ENCODE results near the gene ADRB2. TPM values are rescaled to one million over a fixed set of nuclear protein-coding genes. Genes with fewer than 3 reads are reported as not detected.

The ADRB2 gene
- total RNA-seq, 1 experiment from 2014 or later = 0.26 TPM

- Histone ChIP-seq H3T11ph (ENCODE audit: low read length) (no peak overlapping the region), H3K23ac (ENCODE audit: insufficient read length, low read depth, low read length) (no peak overlapping the region), H3K14ac (ENCODE audit: insufficient read depth, low read length) (no peak overlapping the region; the same call in 1 of the 2 replicates), H4K91ac (ENCODE audit: insufficient read length, low read depth, low read length) (no peak overlapping the region), H3K23me2 (ENCODE audit: insufficient read length, low read depth, low read length, poor library complexity, severe bottlenecking) (no peaks in the 10 kb centered on the region), H3K9me3 (ENCODE audit: control insufficient read depth, low read depth, low read length) (no peaks in the 10 kb centered on the region), H3K79me2 (ENCODE audit: insufficient read depth, low read length) (no peaks in the 10 kb centered on the region), H2BK15ac (ENCODE audit: low read depth, low read length) (no peak overlapping the region), H2BK5ac (ENCODE audit: insufficient read length, low read length) (no peak overlapping the region), H3K18ac (ENCODE audit: insufficient read length, low read depth, low read length) (no peak overlapping the region), H3K79me1 (ENCODE audit: insufficient read depth, low read depth, low read length, poor library complexity, severe bottlenecking) (no peaks in the 10 kb centered on the region), H3K27ac (ENCODE audit: insufficient read length, low read depth, low read length) (no peak overlapping the region), H4K20me1 (ENCODE audit: control insufficient read depth, insufficient read depth, insufficient read length) (no peaks in the 10 kb centered on the region), H3K4ac (ENCODE audit: low read depth, low read length) (no peak overlapping the region), H3K56ac (ENCODE audit: insufficient read length, low read depth, low read length) (no peak overlapping the region), H4K8ac (replicated peaks; ENCODE audit: insufficient read length, low read depth, low read length) (no peak overlapping the region), H3K9ac (ENCODE audit: extremely low read depth, insufficient read length, low read length) (no peak overlapping the region), H3K27me3 (ENCODE audit: insufficient read depth, low read length) (no peaks in the 10 kb centered on the region), H2BK120ac (ENCODE audit: low read depth, low read length, poor library complexity, severe bottlenecking) (no peak overlapping the region), H2BK20ac (ENCODE audit: low read depth, low read length, poor library complexity, severe bottlenecking) (no peak overlapping the region), H2AK5ac (ENCODE audit: insufficient read length, low read length) (no peak overlapping the region), H4K5ac (ENCODE audit: insufficient read length, low read depth, low read length) (no peak overlapping the region), H3K4me1 (ENCODE audit: insufficient read depth, low read length) (no peaks in the 10 kb centered on the region), H2BK12ac (ENCODE audit: insufficient read length, low read depth, low read length) (no peak overlapping the region), H2AFZ (ENCODE audit: low read length) (no peak overlapping the region), H3K4me2 (ENCODE audit: insufficient read depth, insufficient read length, low read length) (no peak overlapping the region)
- WGBS (ENCODE audit: extremely low coverage, insufficient read length, low lambda C conversion rate) = no CpG with 5 or more reads among the region's 1 CpG
- Mint-ChIP-seq H3K4me3 (no peak overlapping the region), H3K27ac (no peak overlapping the region), H3K9me3 (no peaks in the 10 kb centered on the region; a peak in 1 of 5 replicates), H3K27me3 (ENCODE audit: low read depth) (no peaks in the 10 kb centered on the region), H3K4me1 (no peaks in the 10 kb centered on the region), H3K36me3 (ENCODE audit: insufficient read depth in 1 of 3, low read depth in 3 of 3) (no peaks in the 10 kb centered on the region)
- DNase-seq = no peak
- TF ChIP-seq, protein P1, sequence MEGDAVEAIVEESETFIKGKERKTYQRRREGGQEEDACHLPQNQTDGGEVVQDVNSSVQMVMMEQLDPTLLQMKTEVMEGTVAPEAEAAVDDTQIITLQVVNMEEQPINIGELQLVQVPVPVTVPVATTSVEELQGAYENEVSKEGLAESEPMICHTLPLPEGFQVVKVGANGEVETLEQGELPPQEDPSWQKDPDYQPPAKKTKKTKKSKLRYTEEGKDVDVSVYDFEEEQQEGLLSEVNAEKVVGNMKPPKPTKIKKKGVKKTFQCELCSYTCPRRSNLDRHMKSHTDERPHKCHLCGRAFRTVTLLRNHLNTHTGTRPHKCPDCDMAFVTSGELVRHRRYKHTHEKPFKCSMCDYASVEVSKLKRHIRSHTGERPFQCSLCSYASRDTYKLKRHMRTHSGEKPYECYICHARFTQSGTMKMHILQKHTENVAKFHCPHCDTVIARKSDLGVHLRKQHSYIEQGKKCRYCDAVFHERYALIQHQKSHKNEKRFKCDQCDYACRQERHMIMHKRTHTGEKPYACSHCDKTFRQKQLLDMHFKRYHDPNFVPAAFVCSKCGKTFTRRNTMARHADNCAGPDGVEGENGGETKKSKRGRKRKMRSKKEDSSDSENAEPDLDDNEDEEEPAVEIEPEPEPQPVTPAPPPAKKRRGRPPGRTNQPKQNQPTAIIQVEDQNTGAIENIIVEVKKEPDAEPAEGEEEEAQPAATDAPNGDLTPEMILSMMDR (conservative IDR thresholded peaks at IDR 0.05) = no peak
Measured at GRCh38 chr5:148796936-148797335, 29.5 kb upstream of the ADRB2 start.

All from H9 (cell line).